GM18499 (cell line): Measurements from ENCODE around the gene MYDGF.

Experiments
- ATAC-seq: cut with Tn5 transposase; IDR thresholded peaks from one replicate; pipeline ENCODE4 v1.9.1; 2021; ENCODE audit warnings: moderate number of reproducible peaks; ENCODE audit not compliant: insufficient read depth, unreplicated experiment

The MYDGF gene

GRCh38 chr19:4649392-4650047, 20.6 kb downstream of the MYDGF start:
- no peak for ATAC-seq

- no peak for ATAC-seq
These were observed 22.2 kb downstream of the MYDGF start for GRCh38 chr19:4647676-4648644.

- ATAC-seq: no peak
These were observed 24.4 kb downstream of the MYDGF start for GRCh38 chr19:4645718-4646117.

GRCh38 chr19:4642625-4643024, 27.5 kb downstream of the MYDGF start:
- ATAC-seq: no peak

GRCh38 chr19:4641132-4641531, 29.0 kb downstream of the MYDGF start:
- ATAC-seq: no peak

GRCh38 chr19:4640247-4641000, 29.7 kb downstream of the MYDGF start:
- no peak for ATAC-seq

GRCh38 chr19:4639531-4640246, 30.5 kb downstream of the MYDGF start:
- ATAC-seq: peak; percentile 8

- ATAC-seq: peak; percentile 58
These were observed 31.2 kb downstream of the MYDGF start, which contains the start of gene TNFAIP8L1 for GRCh38 chr19:4638828-4639530. TSS of gene TNFAIP8L1 (plus strand) at chr19:4639516. CDS start at chr19:4651870, 12,354 bp downstream.

- ATAC-seq: no peak
These were observed 31.8 kb downstream of the MYDGF start for GRCh38 chr19:4638317-4638716.

GRCh38 chr19:4636761-4637160, 33.4 kb downstream of the MYDGF start:
- no peak for ATAC-seq

- no peak for ATAC-seq
These were observed 33.9 kb downstream of the MYDGF start for GRCh38 chr19:4636151-4636717.

- no peak for ATAC-seq
These were observed 34.4 kb downstream of the MYDGF start for GRCh38 chr19:4635754-4636116.

- no peak for ATAC-seq
These were observed 36.8 kb downstream of the MYDGF start for GRCh38 chr19:4633140-4633967.

GRCh38 chr19:4624733-4625362, 45.3 kb downstream of the MYDGF start:
- no peak for ATAC-seq

- no peak for ATAC-seq
These were observed 45.8 kb downstream of the MYDGF start for GRCh38 chr19:4624301-4624700.

- ATAC-seq: no peak
These were observed 47.3 kb downstream of the MYDGF start for GRCh38 chr19:4622695-4623421.

GRCh38 chr19:4620675-4621074, 49.5 kb downstream of the MYDGF start:
- ATAC-seq: no peak
